IPS-NIHi7 (cell line): Measurements from ENCODE around the gene GH2.
"Not testable (repeated sequence)": the region's sequence is repeated elsewhere in the genome, so short reads cannot be mapped to it uniquely, and the experiment has no call there.

Experiments
- DNase-seq: peaks from one replicate; pipeline ENCODE4 v3.0.0; 2012; ENCODE audit warnings: mixed read lengths; ENCODE audit errors: extremely low spot score

The GH2 gene

GRCh38 chr17:63874061-63874626, 7.6 kb downstream of the GH2 start:
- DNase-seq, result not testable (repeated sequence)

- DNase-seq, result not testable (repeated sequence)
Observed at GRCh38 chr17:63873577-63873976, 8.2 kb downstream of the GH2 start, which contains the start of gene CSH2. TSS of gene CSH2 (minus strand) at chr17:63873677. CDS start at chr17:63873614, 63 bp downstream.

GRCh38 chr17:63871646-63872365, 9.9 kb downstream of the GH2 start:
- DNase-seq, result not testable (repeated sequence)

- not testable (repeated sequence) for DNase-seq
Observed at GRCh38 chr17:63870292-63870665, 11.5 kb downstream of the GH2 start.

GRCh38 chr17:63869491-63870291, 12.1 kb downstream of the GH2 start:
- not testable (repeated sequence) for DNase-seq

GRCh38 chr17:63866625-63867024, 15.1 kb downstream of the GH2 start:
- not testable (repeated sequence) for DNase-seq

- DNase-seq, result no peak
Observed at GRCh38 chr17:63859257-63859656, 22.5 kb downstream of the GH2 start.

- not testable (repeated sequence) for DNase-seq
Observed at GRCh38 chr17:63856425-63856824, 25.3 kb downstream of the GH2 start.

- DNase-seq, result no peak
Observed at GRCh38 chr17:63855185-63855584, 26.6 kb downstream of the GH2 start.

- no peak for DNase-seq
Observed at GRCh38 chr17:63854709-63855108, 27.0 kb downstream of the GH2 start.

- DNase-seq, result no peak
Observed at GRCh38 chr17:63853260-63853659, 28.5 kb downstream of the GH2 start.

- no peak for DNase-seq
Observed at GRCh38 chr17:63850401-63850800, 31.3 kb downstream of the GH2 start.

- DNase-seq, result peak; percentile 96
Observed at GRCh38 chr17:63848834-63849689, 32.7 kb downstream of the GH2 start.

- DNase-seq, result no peak
Observed at GRCh38 chr17:63847525-63848249, 34.1 kb downstream of the GH2 start.

GRCh38 chr17:63845509-63845908, 36.2 kb downstream of the GH2 start:
- DNase-seq, result no peak

- no peak for DNase-seq
Observed at GRCh38 chr17:63843910-63844677, 37.6 kb downstream of the GH2 start.

- DNase-seq, result not testable (repeated sequence)
Observed at GRCh38 chr17:63843387-63843888, 38.3 kb downstream of the GH2 start.

GRCh38 chr17:63842540-63843386, 39.0 kb downstream of the GH2 start, which contains the start of gene SMARCD2:
TSS of gene SMARCD2 (minus strand) at chr17:63842685. CDS start at chr17:63842674, 11 bp downstream.
- DNase-seq, result peak; percentile 96

- DNase-seq, result no peak
Observed at GRCh38 chr17:63842173-63842539, 39.6 kb downstream of the GH2 start.
